Loucy (cell line): Measurements from ENCODE around the gene CTNNB1.

Experiments
- H2AFZ ChIP-seq: fragments of 200-600 bp; sonication (generic); 2 replicates; pipeline ENCODE4 v1.6.0; 2016; ENCODE audit warnings: antibody characterized with exemption, mild to moderate bottlenecking, low read length, moderate library complexity
- H3F3A ChIP-seq: fragments of 200-600 bp; 2 replicates; pipeline ENCODE4 v1.6.0; 2016; ENCODE audit warnings: antibody characterized with exemption, low read depth, mild to moderate bottlenecking
- H3K27me3 ChIP-seq: fragments of 200-600 bp; sonication (generic); 2 replicates; pipeline ENCODE4 v1.6.1; 2014; ENCODE audit warnings: low read length, mild to moderate bottlenecking; ENCODE audit not compliant: insufficient read depth, poor library complexity, severe bottlenecking
- H3K36me3 ChIP-seq: fragments of 200-600 bp; sonication (generic); 2 replicates; pipeline ENCODE4 v1.6.1; 2016; ENCODE audit warnings: low read length; ENCODE audit not compliant: insufficient read depth
- H3K4me1 ChIP-seq: fragments of 200-600 bp; sonication (generic); 2 replicates; pipeline ENCODE4 v1.5.1; 2014; ENCODE audit warnings: low read length, mild to moderate bottlenecking; ENCODE audit not compliant: insufficient read depth, poor library complexity, severe bottlenecking
- H3K4me2 ChIP-seq: fragments of 200-600 bp; sonication (generic); 2 replicates; pipeline ENCODE4 v1.6.0; 2014; ENCODE audit warnings: antibody characterized with exemption, low read length, low read depth, mild to moderate bottlenecking; ENCODE audit not compliant: poor library complexity, severe bottlenecking
- H3K4me3 ChIP-seq: fragments of 200-600 bp; sonication (generic); 2 replicates; pipeline ENCODE4 v1.5.1; 2014; ENCODE audit warnings: low read length, mild to moderate bottlenecking, mixed read lengths; ENCODE audit not compliant: poor library complexity, severe bottlenecking
- H3K79me2 ChIP-seq: fragments of 200-600 bp; sonication (generic); 2 replicates; pipeline ENCODE4 v1.6.1; 2014; ENCODE audit warnings: low read length; ENCODE audit not compliant: insufficient read depth
- H3K9ac ChIP-seq: fragments of 200-600 bp; sonication (generic); 2 replicates; pipeline ENCODE4 v1.6.0; 2014; ENCODE audit warnings: mild to moderate bottlenecking, low read depth, low read length, moderate library complexity; ENCODE audit not compliant: poor library complexity, severe bottlenecking
- H3K9me2 ChIP-seq: fragments of 200-600 bp; sonication (generic); replicated peaks from 2 replicates; pipeline ENCODE4 v1.6.1; 2016; ENCODE audit warnings: low read depth, low read length, mixed read lengths
- H3K9me3 ChIP-seq: fragments of 200-600 bp; sonication (generic); 2 replicates; pipeline ENCODE4 v1.6.1; 2014; ENCODE audit warnings: mild to moderate bottlenecking, antibody characterized with exemption, low read length, low read depth; ENCODE audit not compliant: insufficient read depth
- H4K20me1 ChIP-seq: fragments of 200-600 bp; sonication (generic); 2 replicates; pipeline ENCODE4 v1.6.0; 2014; ENCODE audit warnings: antibody characterized with exemption, low read length, mild to moderate bottlenecking; ENCODE audit not compliant: insufficient read depth, poor library complexity, severe bottlenecking
- EZH2phosphoT487 ChIP-seq: fragments of 200-600 bp; IDR thresholded peaks from 2 replicates; pipeline ENCODE4 v1.6.1; 2018; ENCODE audit warnings: antibody characterized with exemption, mild to moderate bottlenecking, moderate library complexity, borderline replicate concordance
- TF ChIP-seq, protein P1 (sequence below): fragments of 200-600 bp; sonication (generic); conservative IDR thresholded peaks from 2 replicates; pipeline ENCODE4 v1.5.1; 2014; ENCODE audit warnings: mild to moderate bottlenecking, antibody characterized with exemption, low read length

CTNNB1 gene

DNA sequence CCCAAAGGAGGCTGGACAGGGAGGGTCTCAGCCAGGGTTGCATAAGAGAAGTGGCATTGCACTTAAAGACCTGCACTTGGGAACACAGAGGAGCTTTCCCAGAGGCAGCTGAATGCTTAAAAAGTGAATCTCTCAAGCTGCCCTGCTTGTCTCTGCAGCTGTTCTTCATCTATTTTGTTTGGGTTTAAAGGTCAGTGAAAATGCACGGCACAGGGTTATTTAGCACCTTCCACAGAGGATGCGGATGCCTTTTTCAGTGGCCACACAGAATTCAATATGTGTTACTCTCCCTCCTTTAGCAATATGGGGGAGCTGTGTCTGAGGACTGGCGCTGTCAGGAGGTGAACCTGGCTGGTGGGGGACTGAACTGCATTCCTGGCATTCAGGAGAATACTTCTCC is 22.7 kb upstream of the CTNNB1 start:
- H3K79me2 ChIP-seq, result no peaks in the 10 kb centered on the region
- H3K36me3 ChIP-seq, result no peaks in the 10 kb centered on the region
- no peak overlapping the region for H3K4me3 ChIP-seq
- H3K27me3 ChIP-seq, result no peaks in the 10 kb centered on the region
- TF ChIP-seq, protein P1, sequence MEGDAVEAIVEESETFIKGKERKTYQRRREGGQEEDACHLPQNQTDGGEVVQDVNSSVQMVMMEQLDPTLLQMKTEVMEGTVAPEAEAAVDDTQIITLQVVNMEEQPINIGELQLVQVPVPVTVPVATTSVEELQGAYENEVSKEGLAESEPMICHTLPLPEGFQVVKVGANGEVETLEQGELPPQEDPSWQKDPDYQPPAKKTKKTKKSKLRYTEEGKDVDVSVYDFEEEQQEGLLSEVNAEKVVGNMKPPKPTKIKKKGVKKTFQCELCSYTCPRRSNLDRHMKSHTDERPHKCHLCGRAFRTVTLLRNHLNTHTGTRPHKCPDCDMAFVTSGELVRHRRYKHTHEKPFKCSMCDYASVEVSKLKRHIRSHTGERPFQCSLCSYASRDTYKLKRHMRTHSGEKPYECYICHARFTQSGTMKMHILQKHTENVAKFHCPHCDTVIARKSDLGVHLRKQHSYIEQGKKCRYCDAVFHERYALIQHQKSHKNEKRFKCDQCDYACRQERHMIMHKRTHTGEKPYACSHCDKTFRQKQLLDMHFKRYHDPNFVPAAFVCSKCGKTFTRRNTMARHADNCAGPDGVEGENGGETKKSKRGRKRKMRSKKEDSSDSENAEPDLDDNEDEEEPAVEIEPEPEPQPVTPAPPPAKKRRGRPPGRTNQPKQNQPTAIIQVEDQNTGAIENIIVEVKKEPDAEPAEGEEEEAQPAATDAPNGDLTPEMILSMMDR, result no peak
- TF ChIP-seq EZH2phosphoT487, result no peak
- no peak overlapping the region for H3K9ac ChIP-seq
- no peaks in the 10 kb centered on the region for H3F3A ChIP-seq
- no peaks in the 10 kb centered on the region for H3K4me1 ChIP-seq
- no peaks in the 10 kb centered on the region for H3K9me3 ChIP-seq
- H2AFZ ChIP-seq, result no peak overlapping the region
- H4K20me1 ChIP-seq, result no peaks in the 10 kb centered on the region
- no peaks in the 10 kb centered on the region for H3K9me2 ChIP-seq
- no peak overlapping the region for H3K4me2 ChIP-seq

GRCh38 chr3:41178576-41178975 is 20.7 kb upstream of the CTNNB1 start:
- H3K79me2 ChIP-seq, result no peaks in the 10 kb centered on the region
- H3K9ac ChIP-seq, result no peak overlapping the region
- H3K4me3 ChIP-seq, result no peak overlapping the region
- H3K36me3 ChIP-seq, result no peaks in the 10 kb centered on the region
- no peaks in the 10 kb centered on the region for H3K27me3 ChIP-seq
- H3K9me3 ChIP-seq, result no peaks in the 10 kb centered on the region
- TF ChIP-seq EZH2phosphoT487, result no peak
- TF ChIP-seq, protein P1, result no peak
- H3K4me2 ChIP-seq, result no peak overlapping the region
- H3K4me1 ChIP-seq, result no peaks in the 10 kb centered on the region
- no peaks in the 10 kb centered on the region for H3F3A ChIP-seq
- no peak overlapping the region for H2AFZ ChIP-seq
- no peaks in the 10 kb centered on the region for H3K9me2 ChIP-seq
- H4K20me1 ChIP-seq, result no peaks in the 10 kb centered on the region

GRCh38 chr3:41180396-41180795 is 18.9 kb upstream of the CTNNB1 start:
- H3K9me2 ChIP-seq, result no peaks in the 10 kb centered on the region
- H3K36me3 ChIP-seq, result no peaks in the 10 kb centered on the region
- no peaks in the 10 kb centered on the region for H3K4me1 ChIP-seq
- H3K27me3 ChIP-seq, result no peaks in the 10 kb centered on the region
- no peak overlapping the region for H3K4me2 ChIP-seq
- TF ChIP-seq, protein P1, result no peak
- TF ChIP-seq EZH2phosphoT487, result no peak
- H3K79me2 ChIP-seq, result no peaks in the 10 kb centered on the region
- no peak overlapping the region for H2AFZ ChIP-seq
- H3K9me3 ChIP-seq, result no peaks in the 10 kb centered on the region
- no peaks in the 10 kb centered on the region for H3F3A ChIP-seq
- no peaks in the 10 kb centered on the region for H4K20me1 ChIP-seq
- no peak overlapping the region for H3K4me3 ChIP-seq
- no peak overlapping the region for H3K9ac ChIP-seq
